Daoy (cell line): Measurements from ENCODE around the gene PPP4R4. TPM values are rescaled to one million over a fixed set of nuclear protein-coding genes. Genes with fewer than 3 reads are reported as not detected.
A peak's percentile ranks its signal among the peaks of the same experiment; 100 is the strongest.
"Not testable (repeated sequence)": the region's sequence is repeated elsewhere in the genome, so short reads cannot be mapped to it uniquely, and the experiment has no call there.

Experiments
- DNase-seq: peaks from one replicate; pipeline ENCODE4 v3.0.0-alpha.2; 2015; ENCODE audit warnings: low read depth
- total RNA-seq: library from RNA; depleted of rRNA; stranded (reverse); fragments of >200 nt; shearing (Covaris generic); gene quantifications from 2 replicates; pipeline ENCODE4 v1.2.3, GENCODE V29; 2014

Gene PPP4R4
- total RNA-seq, 1 experiment from 2014 or later = 17.6 TPM

DNA sequence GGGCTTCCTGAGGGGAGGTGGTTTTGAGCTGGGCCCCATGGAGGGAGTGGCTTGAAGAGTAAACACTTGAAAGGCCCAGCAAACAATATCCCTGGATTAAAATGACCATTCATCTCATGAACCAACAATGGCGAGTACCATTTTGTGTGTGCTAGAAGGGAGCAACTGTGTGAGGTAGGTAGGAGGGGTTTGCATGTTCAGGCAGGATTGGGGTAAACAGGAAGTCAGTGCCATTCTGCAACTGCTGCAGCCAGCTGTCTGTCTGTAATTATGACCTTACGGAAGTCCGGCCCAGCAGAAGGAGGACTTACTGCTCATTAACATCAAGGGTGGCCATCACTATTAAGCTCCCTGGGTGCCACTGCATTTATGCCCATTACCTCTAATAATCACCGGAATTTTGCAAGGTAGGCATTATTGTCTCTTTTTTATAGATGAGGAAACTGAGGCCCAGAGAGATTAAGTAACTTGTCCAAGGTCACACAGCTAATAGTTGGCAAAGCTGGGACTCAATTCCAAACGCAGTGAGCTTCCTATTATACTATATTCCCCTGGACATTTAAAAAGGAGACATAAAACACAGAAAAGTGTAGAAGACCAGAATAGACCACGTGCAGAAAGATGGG, 28.1 kb upstream of the PPP4R4 start:
- DNase-seq = no peak

DNA sequence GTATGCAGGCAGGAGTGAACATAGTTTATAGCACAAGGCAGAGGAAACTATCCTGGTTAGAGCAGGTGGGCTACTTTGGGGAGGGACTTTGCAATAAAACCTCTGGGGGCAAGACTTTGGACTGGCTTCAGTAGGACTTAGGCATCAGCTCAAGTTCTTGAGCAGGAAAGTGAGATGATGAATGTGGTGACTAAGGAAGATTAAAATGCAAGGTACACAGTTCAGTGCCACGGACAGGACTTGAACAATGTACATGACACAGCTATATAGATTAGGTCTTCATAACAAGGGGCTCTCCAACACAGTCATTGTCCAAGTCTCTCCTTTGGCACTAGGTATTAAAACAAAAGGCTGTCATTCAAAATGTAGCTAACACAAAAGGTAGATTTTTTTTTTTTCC, 21.4 kb upstream of the PPP4R4 start:
- no peak for DNase-seq

DNA sequence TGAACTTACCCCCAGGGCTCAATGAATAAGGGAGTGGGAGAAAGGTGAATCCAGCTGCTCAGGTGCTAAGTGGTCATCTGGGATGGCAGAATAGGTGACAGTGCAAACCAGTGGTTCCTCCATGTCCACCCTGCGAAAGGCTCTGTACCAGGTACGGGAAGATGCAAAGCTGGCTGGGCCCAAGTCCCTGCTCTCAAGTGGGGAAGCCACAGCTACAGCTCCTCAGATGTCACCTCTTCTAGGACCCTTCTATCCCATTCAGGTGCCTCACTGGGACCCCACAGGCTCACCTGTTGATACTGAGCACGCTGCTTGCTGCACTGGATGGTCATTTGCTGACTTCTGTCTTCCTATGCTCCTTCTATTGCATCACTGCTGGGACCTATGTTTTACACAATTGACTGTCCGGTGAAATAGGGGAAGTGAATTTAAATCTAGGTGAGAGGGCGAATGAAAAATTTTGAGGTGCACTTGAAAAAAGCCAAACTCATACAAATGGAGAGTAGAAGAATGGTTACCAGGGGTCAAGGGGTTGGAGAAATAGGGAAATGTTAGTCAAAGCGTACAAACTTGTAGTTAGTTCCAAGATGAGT, 20.3 kb upstream of the PPP4R4 start:
- no peak for DNase-seq

DNA sequence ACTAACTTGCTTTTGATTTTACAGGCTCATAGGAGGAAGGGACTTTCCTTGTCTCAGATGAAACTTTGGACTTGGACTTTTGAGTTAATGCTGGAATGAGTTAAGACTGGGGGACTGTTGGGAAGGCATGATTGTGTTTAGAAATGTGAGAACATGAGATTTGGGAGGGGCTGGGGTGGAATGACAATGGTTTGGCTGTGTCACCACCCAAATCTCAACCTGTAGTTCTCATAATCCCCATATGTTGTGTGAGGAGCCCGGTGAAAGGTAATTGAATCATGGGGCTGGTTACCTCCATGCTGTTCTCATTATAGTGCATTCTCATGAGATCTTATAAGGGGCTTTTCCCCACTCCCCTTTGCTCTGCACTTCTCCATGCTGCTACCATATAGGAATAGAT, 18.0 kb upstream of the PPP4R4 start:
- not testable (repeated sequence) for DNase-seq

DNA sequence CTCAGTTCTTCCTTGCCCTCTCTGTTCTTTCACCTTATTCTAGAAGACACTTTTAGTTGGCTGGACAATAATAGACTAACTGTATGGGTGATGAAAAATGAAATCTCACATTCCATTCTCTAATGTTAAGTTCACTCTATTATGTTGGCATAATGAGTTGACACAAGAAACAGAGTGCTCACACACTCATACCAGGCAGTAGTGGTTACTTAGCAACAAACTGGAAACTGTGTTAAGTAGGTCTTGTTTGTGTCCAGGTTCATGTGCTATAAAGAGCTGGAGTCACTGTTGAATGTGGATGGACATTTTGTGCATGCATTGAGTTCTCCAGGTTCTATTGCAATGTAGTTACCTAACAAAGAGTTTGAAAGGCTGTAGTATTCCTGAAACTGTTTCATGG, 16.9 kb upstream of the PPP4R4 start:
- DNase-seq = no peak

DNA sequence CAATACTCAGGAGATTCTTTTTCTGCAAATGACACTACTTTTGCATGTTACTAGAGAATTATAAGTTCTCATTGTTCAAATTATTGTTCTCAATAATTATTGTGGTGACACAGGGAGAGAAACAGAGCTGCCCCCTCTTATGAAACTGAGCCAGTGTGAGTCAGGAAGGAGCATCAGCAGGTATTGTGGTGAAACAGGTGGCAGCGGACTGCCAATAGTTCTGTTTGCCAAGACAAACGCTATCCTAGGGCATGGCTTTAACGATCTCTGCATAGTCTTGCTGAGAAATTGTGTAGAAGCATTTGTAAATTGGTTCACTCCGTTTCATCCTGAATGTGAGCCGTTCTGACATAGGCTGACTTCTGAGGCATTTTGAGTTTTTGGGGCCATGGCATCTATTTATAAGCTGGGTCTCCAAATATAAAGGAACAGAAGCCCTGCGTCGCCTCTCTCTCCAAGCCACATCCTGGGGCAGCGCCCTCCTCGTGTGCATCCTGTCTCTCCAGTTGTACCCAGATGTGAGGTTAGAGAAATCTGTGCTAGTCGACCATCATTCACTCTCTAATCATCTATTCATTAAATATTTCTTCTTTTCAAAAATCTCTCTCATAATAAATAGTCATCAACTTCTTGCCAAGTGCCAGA, 15.8 kb upstream of the PPP4R4 start:
- DNase-seq = no peak

DNA sequence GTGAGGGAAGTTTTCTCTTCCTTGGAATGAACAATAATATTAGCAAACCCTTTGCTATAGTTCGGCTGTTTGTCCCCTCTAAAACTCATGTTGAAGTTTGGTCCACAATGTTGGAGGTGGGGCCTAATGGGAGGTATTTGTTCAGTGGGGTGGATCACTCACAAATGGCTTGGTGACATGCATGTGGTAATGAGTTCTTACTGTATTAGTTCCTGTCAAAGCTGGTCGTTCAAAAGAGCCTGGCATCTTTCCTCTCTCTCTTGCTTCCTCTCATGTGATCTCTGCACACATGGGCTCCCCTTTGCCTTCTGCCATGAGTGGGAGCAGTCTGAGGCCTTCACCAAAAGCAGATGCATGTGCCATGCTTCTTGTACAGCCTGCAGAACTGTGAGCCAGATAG, 13.1 kb upstream of the PPP4R4 start:
- no peak for DNase-seq

DNA sequence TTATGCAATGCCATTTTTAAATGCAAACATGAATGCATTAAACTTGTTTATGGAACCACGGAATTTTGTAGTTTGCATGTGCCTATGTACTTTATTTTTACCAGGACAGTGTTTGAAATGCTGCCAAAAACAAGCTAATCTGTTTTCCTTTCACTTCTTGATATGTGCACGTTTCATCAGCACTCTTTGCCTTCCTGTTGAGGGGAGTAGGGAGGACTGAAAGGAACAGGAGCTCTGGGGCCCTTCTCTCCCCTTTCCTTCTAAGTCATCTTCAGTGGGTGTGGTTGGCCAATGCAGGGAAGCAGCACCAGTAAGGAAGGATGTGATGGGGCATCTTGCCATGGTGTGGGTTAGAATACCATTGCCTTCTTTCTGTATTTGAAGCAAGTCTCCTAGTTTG, 12.1 kb upstream of the PPP4R4 start:
- DNase-seq = no peak

DNA sequence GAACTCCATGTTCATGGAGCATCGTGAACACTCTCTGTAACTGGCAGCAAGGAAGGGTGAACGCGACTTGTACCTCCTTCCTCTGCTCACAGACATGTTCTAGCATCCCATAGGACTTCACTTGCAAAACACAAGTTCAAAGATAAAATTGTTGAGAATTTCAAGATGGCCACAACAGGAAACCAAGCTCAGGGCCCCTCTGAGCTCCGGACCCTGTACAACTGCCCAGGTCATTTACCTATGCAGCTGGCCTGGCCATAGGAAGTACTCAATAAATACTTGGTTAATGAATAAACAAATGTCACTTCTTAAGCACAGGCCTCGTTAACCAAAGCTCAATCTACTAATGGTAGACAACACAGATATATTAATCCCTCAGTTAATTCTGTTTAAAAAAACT, 11.7 kb upstream of the PPP4R4 start:
- no peak for DNase-seq

DNA sequence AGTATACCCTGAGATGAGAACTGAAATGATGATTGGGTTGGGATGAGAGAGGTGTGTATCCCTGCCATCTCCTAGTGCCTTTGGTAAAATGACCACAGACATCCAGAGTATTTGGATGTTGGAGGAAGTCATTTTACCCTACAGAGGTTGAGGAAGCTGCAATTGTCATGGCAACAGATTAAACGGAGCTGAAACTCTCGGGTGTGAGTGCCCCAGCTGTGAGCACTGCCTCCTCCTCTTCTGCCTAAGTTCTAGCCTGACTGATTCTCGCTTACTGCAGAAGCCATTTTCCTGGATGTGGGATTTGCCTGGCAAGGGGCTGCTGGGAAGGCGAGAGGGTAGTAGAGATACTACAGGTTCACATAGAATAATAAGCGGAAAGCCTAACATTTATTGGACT, 10.3 kb upstream of the PPP4R4 start:
- no peak for DNase-seq

DNA sequence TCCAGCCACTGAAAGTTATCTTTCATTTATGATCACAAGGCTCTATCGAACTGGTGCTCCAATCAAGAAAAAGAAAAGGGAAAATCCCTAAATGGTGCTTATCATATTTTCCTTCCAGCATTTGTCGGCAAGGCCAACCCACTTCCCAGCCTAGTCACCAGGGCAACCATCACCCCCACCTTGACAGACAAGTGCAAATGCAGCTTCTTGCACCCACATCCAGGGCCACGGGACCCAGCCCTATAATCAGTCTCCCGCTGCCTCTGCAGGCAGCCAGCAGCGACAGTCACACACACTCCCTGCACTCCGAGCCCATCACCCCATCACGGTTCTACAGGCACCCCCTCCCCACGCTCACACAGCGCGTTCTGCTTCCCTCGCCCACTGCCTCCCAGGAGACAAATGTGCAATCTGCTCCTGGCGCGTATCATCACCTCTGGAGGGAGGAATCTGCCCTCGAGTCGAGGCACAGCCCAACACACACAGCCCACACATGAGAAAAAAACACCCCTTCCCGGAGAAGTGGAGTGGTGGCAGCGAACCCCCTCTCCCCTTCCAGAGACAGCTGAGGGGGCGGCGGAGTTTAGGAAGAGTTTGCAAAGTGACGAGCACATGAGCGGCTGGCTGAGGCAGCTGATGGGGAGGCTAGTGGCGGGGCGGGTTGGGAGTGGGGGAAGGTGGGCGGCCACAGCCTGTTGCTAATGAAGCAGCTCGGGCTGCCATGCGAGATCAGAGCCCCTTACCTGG, 9.3 kb upstream of the PPP4R4 start:
- DNase-seq = no peak

DNA sequence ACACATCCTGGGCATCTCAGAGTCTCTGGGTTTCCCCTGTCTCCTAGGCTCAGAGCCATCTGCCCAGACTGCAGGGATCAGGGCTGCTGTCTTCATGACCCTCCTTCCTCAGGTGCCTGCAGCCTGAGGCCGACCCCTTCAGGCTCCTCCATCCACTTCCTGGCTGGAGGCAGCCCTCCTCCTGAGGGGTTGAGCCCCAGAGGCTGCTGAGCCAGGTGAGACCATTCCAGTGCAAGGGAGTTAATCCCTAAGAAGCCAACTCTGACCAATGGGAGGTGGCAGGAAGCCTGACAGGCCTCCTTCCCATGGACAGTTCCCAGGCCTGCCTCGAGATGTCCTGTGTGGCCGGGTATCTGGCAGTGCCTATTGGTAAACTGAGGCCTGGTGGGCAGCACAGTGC, 8.4 kb upstream of the PPP4R4 start:
- DNase-seq = no peak

DNA sequence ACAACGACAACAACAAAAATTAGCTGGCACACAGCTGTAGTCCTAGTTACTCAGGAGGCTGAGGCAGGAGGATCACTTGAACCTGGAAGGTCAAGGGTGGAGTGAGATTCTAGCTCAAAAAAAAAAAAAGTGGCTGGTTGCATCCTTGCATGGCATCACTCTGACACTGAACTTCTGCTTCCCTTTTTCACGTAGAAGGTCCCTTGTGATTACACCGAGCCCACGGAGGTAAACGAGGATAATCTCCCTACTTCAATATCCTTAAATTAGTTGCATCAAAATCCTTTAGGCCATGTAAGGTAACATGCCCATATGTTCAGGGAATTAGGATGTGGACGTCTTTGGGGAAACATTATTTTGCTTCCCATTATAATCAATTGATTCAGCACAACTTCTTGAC, 4.0 kb upstream of the PPP4R4 start:
- no peak for DNase-seq

DNA sequence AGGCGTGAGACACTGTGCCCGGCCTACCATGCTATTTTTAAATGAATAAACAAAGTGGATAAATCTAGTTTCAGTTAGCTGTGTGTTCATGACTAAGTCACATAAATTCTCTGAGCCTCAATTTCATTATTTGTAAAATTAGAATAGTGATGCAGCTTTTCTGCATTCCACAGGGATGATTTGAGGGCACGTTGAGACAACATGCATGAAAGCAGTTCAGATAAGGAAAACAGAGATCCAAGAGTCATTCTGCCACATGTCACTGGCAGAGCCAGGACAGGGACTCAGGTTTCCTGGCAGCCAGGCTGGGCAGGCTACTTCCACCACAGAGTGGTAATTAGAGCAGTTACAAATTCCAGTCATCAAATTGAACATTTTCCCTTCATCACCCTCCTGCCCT, 2.9 kb upstream of the PPP4R4 start:
- DNase-seq = peak; percentile 23

DNA sequence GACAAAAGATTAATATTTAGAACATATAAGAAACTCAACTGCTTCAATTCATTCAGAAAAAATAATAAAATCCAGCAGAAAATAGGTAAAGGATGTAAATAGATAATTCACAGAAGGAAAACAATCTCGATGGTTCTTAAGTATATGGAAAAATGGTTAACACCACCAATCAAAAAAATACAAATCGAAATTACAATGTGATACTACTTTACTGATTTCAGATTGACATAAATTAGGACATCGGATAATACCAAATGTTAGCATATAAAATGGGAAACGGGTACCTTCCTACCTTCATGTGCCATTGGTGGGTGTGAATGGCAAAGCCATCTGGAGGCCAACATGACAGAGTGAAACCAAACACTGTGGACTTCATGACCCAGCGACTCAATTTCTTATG, 1.6 kb upstream of the PPP4R4 start:
- DNase-seq = no peak

DNA sequence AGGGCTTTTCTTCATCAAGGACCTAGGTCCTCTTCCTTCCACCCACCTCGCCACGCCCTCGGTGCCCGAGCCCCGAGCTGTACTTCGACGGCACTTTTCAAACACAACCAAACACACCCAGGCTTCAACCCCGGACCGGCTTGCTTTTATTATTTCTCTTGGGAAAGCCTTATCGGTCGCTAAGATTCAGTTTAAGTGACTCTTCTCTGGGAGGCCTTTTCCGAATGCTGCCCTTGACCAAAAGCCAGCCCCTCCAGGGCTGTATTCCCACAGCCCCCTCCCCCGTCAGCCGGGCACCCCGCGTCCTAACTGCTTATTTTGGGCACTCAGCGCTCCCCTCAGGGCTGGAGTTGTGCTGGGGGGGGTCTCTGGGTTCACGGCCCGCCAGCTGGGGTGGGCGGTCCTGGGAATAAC, 644 bp upstream of the PPP4R4 start:
- DNase-seq = peak; percentile 28

DNA sequence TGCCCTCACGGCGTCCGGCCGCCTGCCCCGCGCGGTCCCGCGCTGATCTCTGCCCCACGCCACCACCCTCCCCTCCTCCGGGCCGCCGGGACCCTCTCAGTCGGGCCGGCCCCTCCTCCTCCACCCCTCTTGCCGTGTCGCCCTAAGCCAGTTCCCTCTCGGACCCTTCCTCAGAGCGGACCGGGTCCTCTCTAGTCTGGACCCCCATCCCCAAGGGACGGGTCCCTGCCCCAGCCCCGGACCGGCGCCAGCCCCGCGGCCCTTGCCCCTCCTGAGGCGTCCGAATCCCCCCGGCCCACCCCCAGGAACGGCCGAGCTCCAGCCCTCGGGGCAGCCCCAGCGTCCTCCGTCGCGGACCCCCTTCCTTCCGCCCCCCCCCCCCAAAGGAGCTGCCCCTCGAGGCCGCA, 485 bp downstream of the PPP4R4 start:
- no peak for DNase-seq

DNA sequence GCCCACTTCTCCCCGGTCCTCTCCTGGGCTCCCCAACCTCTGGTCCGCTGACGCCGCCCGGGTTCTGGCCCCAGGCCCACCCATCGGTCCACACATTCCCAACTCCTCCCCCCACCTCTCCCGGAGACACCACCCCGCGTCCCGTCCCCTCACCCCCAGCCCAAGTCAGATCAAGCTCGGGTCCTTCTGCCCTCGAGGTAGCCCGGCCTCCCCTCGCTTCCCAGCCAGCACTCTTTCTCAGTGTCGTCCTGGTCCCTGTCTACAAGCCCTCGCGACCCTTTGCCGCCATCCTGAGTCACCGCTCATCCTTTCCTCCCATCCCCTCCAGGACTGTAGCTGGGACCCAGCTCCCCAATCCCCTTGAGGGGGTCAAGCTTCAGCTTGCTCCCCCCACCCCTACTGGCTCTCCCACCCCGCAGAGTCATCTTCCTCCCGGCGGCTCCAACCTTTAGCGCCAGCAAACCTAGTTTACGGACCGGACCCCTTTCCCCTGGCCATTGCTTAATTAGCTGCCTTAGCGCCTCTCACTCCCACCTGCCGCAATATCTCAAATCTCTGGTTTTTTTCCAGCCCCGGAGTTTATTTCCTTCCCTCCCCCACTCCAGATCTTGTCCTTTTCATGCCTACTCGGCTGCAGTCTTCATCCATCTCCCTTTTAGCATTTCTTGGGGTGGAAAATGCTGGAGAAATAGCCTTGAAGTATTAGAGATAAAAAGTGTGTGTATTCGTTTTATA, 1.1 kb downstream of the PPP4R4 start:
- DNase-seq = peak; percentile 50

DNA sequence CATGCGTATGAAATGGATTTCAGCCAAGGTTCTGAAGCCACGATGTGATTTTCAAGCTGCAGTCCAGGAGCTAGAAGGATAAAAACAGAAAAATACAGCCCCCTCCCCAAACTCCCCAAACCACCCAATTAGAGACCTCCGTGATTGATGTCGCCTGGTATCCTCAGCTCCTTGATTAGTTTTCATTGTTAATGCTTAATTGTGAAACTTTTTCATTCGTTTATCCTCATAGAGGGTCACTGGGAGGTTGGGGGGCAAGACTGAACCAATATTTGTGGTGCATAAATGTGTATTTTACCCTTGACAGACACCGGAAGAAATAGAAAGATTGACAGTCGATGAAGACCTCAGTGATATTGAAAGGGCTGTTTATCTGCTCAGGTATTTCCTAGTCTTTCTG, 1.6 kb downstream of the PPP4R4 start:
- DNase-seq = no peak

DNA sequence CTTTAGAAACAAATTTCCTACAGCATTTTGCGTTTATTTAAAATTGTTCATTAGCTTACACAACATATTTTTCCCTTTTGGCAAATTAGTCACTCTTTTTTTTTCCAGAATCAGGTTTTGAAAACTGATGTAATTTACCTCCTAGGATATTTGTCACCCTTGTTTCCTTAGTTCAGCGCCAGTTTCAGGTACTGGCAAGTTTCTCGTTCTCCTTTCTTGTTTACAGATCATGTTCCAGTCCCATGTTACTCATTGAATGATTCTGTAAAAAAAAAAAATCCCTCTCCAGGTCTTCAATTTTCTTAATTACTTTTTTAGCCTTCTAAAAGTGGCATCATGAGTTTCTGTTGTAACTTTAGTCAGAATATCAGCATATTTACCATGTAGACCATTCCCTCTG, 2.7 kb downstream of the PPP4R4 start:
- DNase-seq = no peak

DNA sequence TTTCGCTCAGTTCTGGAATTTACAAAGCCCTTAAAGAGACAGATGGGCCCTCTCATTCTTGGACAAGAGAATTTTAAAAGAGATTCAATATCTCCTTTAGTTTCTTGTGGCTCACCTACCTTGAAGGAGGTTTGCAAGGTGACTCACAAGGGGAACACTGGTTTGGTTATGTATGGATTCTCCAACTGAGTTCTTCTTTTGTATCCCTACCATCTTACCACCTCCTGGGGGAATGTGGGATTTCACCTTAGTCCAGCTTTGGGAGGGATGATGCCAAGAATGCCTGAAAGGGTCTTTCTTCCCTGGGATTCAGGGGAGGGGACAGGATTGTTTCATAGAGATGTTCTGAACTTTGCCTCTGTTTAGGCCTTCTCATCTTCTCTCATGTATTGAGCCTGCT, 3.7 kb downstream of the PPP4R4 start:
- no peak for DNase-seq

DNA sequence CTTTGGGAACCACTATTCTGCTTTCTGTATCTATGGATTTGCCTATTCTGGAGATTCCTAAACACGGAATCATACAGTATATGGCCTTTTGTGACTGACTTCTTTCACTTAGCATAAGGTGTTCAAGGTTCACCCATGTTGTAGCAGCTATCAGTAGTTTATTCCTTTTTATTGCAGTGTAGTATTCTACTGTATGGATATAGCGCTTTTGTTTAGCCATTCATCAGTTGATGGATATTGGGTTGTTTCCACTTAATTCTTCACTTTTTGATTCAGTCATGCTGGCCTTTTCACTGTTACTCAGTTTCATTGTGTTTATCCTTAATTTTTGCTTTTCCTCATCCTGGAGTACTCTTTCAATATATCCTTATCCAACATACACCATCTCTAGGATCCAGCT, 5.1 kb downstream of the PPP4R4 start:
- no peak for DNase-seq
